IPS-18a (cell line): ENCODE measurements around the gene UGT1A8.
"Not testable (repeated sequence)": the region's sequence is repeated elsewhere in the genome, so short reads cannot be mapped to it uniquely, and the experiment has no call there.

ENCODE experiments used
- H3K27ac ChIP-seq: one replicate; pipeline ENCODE4 v1.5.1; 2013; ENCODE audit warnings: low read length
- H3K27me3 ChIP-seq: one replicate; pipeline ENCODE4 v1.6.1; 2013; ENCODE audit warnings: mild to moderate bottlenecking, low read length; ENCODE audit not compliant: control insufficient read depth, insufficient read depth
- H3K36me3 ChIP-seq: one replicate; pipeline ENCODE4 v1.6.1; 2013; ENCODE audit warnings: low read depth, low read length; ENCODE audit not compliant: control insufficient read depth
- H3K4me1 ChIP-seq: one replicate; pipeline ENCODE4 v1.6.1; 2013; ENCODE audit warnings: low read depth, low read length; ENCODE audit not compliant: control insufficient read depth
- H3K4me3 ChIP-seq: one replicate; pipeline ENCODE4 v1.5.1; 2013; ENCODE audit warnings: low read length
- H3K9ac ChIP-seq: one replicate; pipeline ENCODE4 v1.6.1; 2013; ENCODE audit warnings: mild to moderate bottlenecking, low read length, moderate library complexity
- H3K9me3 ChIP-seq: one replicate; pipeline ENCODE4 v1.6.1; 2013; ENCODE audit warnings: low read depth, low read length; ENCODE audit not compliant: control insufficient read depth

UGT1A8 gene

DNA sequence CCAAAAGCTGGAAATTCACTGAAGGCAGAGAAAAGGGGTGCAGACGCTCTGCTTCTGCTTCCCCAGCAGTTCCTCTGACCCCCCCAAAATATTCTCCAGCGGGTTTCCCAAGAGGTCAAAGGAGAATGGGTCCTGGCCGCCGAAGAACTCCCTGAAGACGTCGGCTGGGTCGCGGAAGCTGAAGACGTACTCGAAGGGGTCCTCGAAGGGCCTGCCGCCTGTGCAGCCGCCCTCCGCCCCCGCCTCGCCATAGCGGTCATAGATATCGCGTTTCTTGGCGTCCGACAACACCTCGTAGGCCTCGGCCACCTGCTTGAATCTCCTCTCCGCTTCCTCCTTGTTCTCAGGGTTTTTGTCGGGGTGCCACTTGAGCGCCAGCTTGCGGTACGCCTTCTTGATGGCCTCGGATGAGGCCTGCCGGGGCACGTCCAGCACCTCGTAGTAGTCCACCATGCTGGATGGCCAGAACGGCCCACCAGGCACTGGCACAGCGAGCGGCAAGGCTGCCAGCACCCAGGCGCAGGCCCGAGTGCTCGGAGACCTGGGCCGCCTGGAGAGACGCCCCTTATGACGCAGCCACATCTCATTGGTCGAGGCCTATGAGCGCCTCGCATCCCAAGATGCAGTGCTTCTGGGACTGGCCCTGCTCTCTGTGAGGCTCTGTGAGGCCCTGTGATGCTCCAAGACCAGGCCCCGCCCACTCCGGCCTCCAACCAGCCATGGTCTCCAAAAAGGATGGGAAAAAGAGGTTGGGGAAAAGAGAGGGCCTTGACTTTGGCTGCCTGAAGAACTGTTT is 126.2 kb downstream of the UGT1A8 start:
- Histone ChIP-seq H3K36me3 (no peaks in the 10 kb centered on the region), H3K9ac (no peak overlapping the region), H3K9me3 (no peaks in the 10 kb centered on the region), H3K27me3 (no peaks in the 10 kb centered on the region), H3K4me1 (no peaks in the 10 kb centered on the region), H3K4me3 (no peak overlapping the region), H3K27ac (no peak overlapping the region)

DNA sequence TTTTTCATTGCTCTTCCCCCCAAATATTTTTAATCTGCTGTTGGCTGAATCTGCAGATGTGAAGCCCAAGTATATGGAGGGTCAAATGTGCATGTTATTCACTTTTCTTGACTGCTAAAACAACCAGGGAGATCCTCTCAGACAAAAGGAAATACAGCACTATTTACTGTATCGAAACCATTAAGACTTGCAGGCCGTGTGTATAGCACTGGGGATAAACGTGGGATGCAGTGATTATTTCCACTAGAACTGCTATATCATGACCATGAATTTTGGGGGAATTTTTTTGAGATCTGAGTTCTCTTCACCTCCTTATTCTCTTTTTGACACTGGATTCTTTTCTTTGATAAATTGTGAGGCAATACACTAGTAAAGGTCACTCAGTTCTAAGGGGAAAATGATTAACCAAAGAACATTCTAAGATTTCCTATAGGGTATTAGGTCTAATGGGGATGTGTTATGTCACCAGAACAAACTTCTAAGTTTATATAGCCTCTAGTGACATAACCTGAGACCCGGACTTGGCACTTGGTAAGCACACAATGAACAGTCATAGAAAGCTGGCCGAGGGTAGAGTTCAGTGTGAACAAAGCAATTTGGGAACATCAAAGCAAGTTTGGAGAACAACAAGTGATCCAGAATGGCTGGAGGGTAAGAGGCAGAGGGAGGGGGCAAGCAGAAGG is 127.8 kb downstream of the UGT1A8 start:
- H3K27me3 ChIP-seq = no peaks in the 10 kb centered on the region
- no peaks in the 10 kb centered on the region for H3K36me3 ChIP-seq
- no peak overlapping the region for H3K4me3 ChIP-seq
- peaks cover 5% of the 10 kb centered on the region for H3K9me3 ChIP-seq
- no peak overlapping the region for H3K27ac ChIP-seq
- H3K9ac ChIP-seq = no peak overlapping the region
- no peaks in the 10 kb centered on the region for H3K4me1 ChIP-seq

DNA sequence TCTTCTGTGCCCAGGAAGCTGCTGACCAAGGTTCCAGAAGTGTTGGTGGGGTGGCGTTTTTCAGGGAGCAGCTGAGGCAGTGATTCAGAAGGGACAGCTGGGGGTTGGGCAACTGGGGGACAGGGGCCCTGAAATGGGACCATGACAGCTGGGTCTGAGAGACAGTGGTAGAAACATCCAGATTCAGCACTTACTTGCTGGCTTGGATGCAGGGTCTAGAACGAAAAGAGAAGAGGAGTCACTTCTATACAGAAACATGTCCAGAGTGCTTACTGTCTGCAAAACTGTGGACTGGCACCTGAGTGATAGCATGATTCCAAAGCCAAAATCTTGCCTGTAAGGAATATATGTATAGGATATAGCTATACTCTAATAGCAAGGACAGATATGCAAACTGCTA is 128.4 kb downstream of the UGT1A8 start:
- H3K9ac ChIP-seq, H3K4me1 ChIP-seq, H3K9me3 ChIP-seq, H3K27me3 ChIP-seq, H3K4me3 ChIP-seq, H3K36me3 ChIP-seq, H3K27ac ChIP-seq: not testable (repeated sequence)

DNA sequence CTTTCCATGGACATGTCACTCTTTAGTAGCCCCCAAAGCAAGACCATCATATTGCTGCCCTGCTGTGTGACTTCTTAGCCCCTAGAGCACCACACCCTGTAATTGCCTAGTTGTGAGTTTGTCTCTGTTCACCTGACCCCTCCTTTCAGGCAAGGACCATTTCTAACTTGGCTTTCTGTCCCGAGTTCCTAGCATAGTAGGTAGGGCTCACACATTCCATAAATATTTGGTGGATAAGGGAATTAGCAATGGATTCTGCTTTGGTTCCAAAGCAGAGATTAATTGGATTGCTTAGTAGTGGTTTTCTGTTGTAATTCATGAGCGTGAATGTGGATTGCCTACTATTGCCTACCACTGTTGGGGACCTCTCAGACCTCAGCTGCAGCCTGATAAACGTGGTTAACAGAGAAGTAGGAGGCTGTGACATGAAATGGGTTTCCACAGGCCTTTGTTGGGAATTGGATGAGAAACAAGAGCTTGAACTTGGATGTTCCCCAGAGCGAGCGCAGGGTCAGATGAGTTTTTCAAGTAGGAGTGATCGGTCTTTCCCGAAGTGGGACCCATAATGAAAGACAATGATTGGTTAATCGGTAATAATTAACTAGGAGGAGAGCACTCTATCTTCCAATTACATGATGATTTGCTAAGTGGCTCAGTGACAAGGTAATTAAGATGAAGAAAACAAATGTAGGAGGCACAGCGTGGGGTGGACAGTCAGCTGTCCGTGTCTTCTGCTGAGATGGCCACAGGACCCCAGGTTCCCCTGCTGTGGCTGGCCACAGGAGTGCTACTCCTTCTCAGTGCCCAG is 129.2 kb downstream of the UGT1A8 start:
- no peak overlapping the region for H3K4me3 ChIP-seq
- no peaks in the 10 kb centered on the region for H3K36me3 ChIP-seq
- no peak overlapping the region for H3K9ac ChIP-seq
- H3K9me3 ChIP-seq = peaks cover 9% of the 10 kb centered on the region
- H3K27me3 ChIP-seq = no peaks in the 10 kb centered on the region
- no peak overlapping the region for H3K27ac ChIP-seq
- no peaks in the 10 kb centered on the region for H3K4me1 ChIP-seq

DNA sequence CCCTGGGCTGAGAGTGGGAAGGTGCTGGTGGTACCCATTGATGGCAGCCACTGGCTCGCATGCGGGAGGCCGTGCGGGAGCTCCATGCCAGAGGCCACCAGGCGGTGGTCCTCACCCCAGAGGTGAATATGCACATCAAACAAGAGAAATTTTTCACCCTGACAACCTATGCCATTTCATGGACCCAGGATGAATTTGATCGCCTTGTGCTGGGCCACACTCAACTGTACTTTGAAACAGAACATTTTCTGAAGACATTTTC is 129.8 kb downstream of the UGT1A8 start:
- H3K27me3 ChIP-seq = no peaks in the 10 kb centered on the region
- no peak overlapping the region for H3K27ac ChIP-seq
- no peaks in the 10 kb centered on the region for H3K36me3 ChIP-seq

DNA sequence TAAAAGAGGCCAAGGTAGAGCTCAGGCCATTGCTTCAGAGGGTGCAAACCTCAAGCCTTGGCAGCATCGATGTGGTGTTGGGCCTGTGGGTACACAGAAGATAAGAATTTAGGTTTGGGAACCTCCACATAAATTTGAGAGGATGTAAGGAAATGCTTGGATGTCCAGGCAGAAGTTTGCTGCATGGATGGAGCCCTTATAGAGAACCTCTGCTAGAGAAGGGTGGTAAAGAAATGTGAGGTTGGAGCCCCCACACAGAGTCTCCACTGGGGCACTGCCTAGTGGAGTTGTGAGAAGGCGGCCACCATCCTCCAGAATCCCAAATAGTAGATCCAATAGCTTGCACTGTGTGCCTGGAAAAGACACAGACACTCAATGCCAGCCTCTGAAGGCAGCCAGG is 133.3 kb downstream of the UGT1A8 start:
- peaks cover 15% of the 10 kb centered on the region for H3K9me3 ChIP-seq
- not testable (repeated sequence) for H3K4me3 ChIP-seq, H3K36me3 ChIP-seq, H3K9ac ChIP-seq, H3K27ac ChIP-seq, H3K27me3 ChIP-seq, H3K4me1 ChIP-seq

More for the DNA sequence above, 129.8 kb downstream of the UGT1A8 start:
- Histone ChIP-seq H3K4me1 (no peaks in the 10 kb centered on the region), H3K4me3 (no peak overlapping the region), H3K9ac (no peak overlapping the region), H3K9me3 (peaks cover 13% of the 10 kb centered on the region)

DNA sequence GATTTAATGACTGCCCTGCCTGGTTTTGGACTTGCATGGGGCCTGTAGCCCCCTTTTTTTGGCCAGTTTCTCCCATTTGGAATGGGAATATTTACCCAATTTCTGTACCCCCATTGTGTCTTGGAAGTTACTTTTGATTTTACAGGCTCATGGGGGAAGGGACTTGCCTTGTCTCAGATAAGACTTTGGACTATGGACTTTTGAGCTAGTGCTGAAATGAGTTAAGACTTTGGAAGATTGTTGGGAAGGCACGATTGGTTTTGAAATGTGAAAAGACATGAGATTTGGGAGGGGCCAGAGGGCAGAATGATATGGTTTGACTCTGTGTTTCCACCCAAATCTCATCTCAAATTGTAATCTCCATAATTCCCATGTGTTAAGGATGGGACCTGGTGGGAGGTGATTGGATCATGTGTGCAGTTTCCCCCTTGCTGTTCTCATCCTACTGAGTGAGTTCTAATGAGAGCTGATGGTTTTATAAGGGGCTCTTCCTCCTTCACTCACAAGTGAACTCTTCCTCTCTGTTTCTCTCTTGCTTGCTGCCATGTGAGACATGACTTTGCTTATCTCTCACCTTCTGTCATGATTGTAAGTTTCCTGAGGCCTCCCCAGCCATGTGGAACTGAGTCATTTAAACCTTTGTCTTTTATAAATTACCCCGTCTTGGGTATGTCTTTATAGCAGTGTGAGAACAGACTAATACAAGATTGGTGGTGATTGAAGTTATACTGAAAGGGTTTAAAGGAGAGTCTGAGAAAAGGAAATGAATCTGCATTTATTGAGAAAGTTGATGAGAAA is 134.0 kb downstream of the UGT1A8 start:
- not testable (repeated sequence) for H3K4me1 ChIP-seq, H3K27ac ChIP-seq, H3K36me3 ChIP-seq, H3K27me3 ChIP-seq, H3K4me3 ChIP-seq, H3K9ac ChIP-seq
- peaks cover 15% of the 10 kb centered on the region for H3K9me3 ChIP-seq

DNA sequence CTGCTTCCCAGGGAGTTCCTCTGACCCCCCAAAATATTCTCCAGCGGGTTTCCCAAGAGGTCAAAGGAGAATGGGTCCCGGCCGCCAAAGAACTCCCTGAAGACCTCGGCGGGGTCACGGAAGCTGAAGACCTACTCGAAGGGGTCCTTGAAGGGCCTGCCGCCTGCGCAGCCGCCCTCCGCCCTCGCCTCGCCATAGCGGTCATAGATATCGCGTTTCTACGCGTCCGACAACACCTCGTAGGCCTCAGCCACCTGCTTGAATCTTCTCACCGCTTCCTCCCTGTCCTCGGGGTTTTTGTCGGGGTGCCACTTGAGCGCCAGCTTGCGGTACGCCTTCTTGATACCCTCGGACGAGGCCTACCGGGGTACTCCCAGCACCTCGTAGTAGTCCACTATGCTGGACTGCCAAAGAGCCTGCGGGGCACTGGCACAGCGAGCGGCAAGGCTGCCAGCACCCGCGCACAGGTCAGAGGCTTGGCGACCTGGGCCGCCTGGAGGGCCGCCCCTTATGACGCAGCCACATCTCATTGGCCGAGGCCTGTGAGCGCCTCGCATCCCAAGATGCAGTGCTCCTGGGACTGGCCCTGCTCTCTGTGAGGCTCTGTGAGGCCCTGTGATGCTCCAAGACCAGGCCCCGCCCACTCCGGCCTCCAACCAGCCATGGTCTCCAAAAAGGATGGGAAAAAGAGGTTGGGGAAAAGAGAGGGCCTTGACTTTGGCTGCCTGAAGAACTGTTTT is 137.6 kb downstream of the UGT1A8 start:
- H3K27me3 ChIP-seq = no peaks in the 10 kb centered on the region
- no peaks in the 10 kb centered on the region for H3K36me3 ChIP-seq
- no peak overlapping the region for H3K27ac ChIP-seq
- no peak overlapping the region for H3K4me3 ChIP-seq
- H3K9ac ChIP-seq = no peak overlapping the region
- H3K9me3 ChIP-seq = peaks cover 10% of the 10 kb centered on the region
- no peaks in the 10 kb centered on the region for H3K4me1 ChIP-seq

DNA sequence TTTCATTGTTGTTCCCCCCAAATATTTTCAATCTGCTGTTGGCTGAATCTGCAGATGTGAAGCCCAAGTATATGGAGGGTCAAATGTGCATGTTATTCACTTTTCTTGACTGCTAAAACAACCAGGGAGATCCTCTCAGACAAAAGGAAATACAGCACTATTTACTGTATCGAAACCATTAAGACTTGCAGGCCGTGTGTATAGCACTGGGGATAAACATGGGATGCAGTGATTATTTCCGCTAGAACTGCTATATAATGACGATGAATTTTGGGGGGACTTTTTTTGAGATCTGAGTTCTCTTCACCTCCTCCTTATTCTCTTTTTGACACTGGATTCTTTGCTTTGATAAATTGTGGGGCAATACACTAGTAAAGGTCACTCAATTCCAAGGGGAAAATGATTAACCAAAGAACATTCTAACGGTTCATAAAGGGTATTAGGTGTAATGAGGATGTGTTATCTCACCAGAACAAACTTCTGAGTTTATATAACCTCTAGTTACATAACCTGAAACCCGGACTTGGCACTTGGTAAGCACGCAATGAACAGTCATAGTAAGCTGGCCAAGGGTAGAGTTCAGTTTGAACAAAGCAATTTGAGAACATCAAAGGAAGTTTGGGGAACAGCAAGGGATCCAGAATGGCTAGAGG is 139.1 kb downstream of the UGT1A8 start:
- no peaks in the 10 kb centered on the region for H3K36me3 ChIP-seq
- H3K9ac ChIP-seq = no peak overlapping the region
- peaks cover 7% of the 10 kb centered on the region for H3K9me3 ChIP-seq
- H3K4me3 ChIP-seq = no peak overlapping the region
- H3K27me3 ChIP-seq = no peaks in the 10 kb centered on the region
- no peaks in the 10 kb centered on the region for H3K4me1 ChIP-seq
- no peak overlapping the region for H3K27ac ChIP-seq

DNA sequence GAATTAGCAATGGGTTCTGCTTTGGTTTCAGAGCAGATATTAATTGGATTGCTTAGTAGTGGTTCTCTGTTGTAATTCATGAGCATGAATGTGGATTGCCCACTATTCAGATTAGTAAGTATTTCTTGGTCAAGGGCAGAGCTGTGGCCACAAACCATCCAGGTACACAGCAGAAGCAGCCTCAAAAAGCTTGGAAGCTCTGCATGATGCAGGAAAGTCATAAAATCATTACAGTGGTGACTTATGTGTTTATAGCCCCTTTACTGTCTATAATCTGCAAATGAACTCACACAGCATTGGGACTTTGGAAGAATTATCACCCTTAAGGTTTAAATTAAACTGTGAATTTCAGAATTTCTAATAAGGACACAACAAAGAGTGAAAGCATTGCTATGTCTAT is 140.7 kb downstream of the UGT1A8 start:
- H3K4me3 ChIP-seq = no peak overlapping the region
- no peaks in the 10 kb centered on the region for H3K9me3 ChIP-seq
- H3K36me3 ChIP-seq = no peaks in the 10 kb centered on the region
- H3K27me3 ChIP-seq = no peaks in the 10 kb centered on the region
- H3K9ac ChIP-seq = no peak overlapping the region
- H3K4me1 ChIP-seq = no peaks in the 10 kb centered on the region
- no peak overlapping the region for H3K27ac ChIP-seq
